WI38 (cell line): ENCODE data around the gene ATP11A.

Experiments used
- H3K4me3 ChIP-seq: 2 replicates; pipeline ENCODE4 v1.5.1; 2011; ENCODE audit warnings: low read depth, mild to moderate bottlenecking, control low read depth, low read length
- CTCF ChIP-seq: IDR thresholded peaks from 2 replicates; pipeline ENCODE4 v1.5.1; 2012; ENCODE audit warnings: low read depth, mild to moderate bottlenecking, control low read depth, low read length

The ATP11A gene

GRCh38 chr13:112657850-112658445, 31.9 kb upstream of the ATP11A start:
- no peak overlapping the region for H3K4me3 ChIP-seq
- no peak for TF ChIP-seq CTCF

DNA sequence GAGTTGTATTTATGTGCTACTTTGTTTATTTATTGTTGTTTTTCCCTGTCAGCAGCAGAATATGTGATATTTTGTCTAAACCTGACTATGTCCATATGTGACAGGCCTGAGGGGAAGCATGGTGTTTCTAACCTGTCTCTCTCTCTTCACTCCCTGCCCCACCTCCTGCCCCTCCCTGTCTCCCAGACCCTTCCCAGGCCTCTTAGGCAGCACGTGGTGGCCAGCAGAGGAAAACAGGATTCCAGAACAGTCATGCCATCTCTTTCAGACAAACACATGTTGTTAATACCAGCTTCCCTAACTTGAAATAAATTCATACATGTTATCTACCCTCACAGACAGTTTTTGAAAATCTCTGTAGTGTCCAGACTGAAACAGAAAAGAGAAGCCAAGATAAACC, 31.0 kb upstream of the ATP11A start:
- no peak for TF ChIP-seq CTCF
- H3K4me3 ChIP-seq: no peak overlapping the region

- H3K4me3 ChIP-seq: no peak overlapping the region
- no peak for TF ChIP-seq CTCF
These were observed 28.5 kb upstream of the ATP11A start for GRCh38 chr13:112661291-112661690.

DNA sequence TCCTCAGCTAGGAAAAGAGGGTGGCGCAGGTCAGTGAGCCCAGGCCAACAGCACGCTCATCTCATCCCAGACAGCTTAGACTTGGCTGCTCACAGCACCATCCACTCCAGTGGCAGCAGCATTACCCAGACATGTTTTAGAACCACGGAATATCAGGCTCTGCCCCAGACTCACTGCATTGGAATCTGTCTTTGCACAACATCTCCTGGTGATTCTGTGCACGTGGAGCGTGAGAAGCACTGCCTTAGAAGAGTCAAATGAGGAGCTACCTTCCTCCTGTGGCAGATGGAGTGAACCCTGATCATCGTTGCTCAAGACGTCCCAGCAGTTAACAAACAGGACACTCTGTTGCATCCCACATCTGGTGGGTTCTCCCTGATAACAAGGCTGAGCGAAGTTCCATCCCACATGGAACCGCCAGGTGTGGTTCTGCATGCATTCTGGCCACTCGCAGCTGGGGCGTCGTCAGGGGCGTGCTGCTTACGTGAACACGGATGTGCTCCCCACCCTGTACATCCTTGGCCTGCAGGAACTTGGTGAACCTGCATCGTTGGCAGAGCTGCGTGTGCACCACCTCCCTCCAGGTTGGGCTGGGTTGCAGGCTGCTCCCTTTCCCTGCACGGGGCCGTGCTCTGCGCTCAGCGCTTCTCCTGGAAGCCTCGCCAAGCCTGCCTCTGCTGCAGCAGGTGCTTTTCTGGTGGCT, 25.2 kb upstream of the ATP11A start:
- no peak for TF ChIP-seq CTCF

DNA sequence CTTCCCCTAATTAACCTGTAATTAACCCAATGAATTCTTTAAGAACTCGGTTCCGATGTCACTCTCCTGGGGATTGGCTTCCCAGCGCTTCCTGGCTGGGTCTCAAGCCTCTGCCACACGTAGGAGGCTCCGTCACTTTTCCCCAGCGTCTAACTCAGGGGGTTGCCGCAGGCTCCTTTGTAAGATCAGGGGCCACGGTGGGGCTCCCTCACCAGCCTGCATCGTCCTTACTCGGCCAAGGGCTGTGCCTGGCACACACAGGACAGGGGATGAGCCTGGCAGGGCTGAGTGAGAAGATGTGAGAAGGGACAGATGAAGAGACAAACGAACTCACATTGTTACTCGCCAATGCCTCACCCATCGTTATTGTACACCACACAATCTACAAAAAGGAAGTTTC, 20.9 kb upstream of the ATP11A start:
- TF ChIP-seq CTCF: no peak
- no peak overlapping the region for H3K4me3 ChIP-seq

More for the DNA sequence above, 25.2 kb upstream of the ATP11A start:
- H3K4me3 ChIP-seq: no peak overlapping the region

DNA sequence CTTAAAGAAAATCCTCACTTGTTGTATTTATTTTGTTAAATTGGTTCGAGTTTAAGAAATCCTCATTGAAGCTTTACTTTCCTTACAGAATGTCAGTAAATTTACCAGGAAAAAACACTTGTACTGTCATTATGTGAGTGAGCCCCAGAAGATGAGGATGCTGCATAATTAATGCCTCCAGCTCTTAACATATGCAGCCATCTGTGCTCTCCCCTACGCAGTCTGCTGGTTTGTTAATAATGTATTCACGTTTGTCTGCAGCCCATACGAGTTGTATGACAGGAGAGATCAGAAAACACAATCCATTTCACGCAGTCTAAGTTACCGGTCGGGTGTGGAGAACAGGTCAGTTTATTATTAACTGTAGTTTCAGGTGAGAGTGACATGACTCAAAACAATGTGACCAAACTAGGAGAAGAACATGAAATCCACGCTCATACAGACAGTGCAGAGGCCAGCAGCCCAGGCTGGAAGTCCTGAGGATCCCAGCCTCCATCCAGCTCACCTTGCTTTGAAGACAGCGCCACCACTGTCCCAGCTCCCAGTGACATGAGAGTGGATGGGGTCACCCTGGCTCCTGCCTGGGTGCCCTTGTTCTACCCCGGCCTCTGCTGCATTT, 19.8 kb upstream of the ATP11A start:
- TF ChIP-seq CTCF: no peak
- no peak overlapping the region for H3K4me3 ChIP-seq

DNA sequence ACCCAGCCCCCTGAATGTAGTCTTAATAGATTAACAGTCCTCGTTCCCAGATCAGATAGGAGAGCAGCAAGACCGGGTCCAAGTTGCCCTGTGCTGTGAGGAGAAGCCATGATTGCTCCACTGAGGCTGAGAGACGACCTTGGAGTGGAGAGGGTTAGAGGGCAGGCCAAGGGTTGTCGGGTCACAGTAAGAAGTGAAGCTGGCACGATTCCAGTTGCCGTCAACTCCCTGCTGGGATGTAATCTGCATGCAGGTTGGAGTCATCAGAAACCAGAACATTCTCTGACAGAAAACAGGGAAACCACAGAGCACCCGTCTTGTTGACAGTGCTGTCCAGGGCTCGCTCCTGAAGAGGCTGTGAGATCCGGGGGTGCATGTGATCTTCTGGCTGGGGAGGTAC, 19.0 kb upstream of the ATP11A start:
- no peak overlapping the region for H3K4me3 ChIP-seq
- no peak for TF ChIP-seq CTCF
